GM19240 (cell line): ENCODE measurements around the gene CFAP46.
"Not testable (repeated sequence)": the region's sequence is repeated elsewhere in the genome, so short reads cannot be mapped to it uniquely, and the experiment has no call there.

Experiments used
- DNase-seq: peaks from one replicate; pipeline ENCODE4 v3.0.0; 2011; ENCODE audit warnings: low spot score; ENCODE audit not compliant: insufficient read length

The CFAP46 gene

DNA sequence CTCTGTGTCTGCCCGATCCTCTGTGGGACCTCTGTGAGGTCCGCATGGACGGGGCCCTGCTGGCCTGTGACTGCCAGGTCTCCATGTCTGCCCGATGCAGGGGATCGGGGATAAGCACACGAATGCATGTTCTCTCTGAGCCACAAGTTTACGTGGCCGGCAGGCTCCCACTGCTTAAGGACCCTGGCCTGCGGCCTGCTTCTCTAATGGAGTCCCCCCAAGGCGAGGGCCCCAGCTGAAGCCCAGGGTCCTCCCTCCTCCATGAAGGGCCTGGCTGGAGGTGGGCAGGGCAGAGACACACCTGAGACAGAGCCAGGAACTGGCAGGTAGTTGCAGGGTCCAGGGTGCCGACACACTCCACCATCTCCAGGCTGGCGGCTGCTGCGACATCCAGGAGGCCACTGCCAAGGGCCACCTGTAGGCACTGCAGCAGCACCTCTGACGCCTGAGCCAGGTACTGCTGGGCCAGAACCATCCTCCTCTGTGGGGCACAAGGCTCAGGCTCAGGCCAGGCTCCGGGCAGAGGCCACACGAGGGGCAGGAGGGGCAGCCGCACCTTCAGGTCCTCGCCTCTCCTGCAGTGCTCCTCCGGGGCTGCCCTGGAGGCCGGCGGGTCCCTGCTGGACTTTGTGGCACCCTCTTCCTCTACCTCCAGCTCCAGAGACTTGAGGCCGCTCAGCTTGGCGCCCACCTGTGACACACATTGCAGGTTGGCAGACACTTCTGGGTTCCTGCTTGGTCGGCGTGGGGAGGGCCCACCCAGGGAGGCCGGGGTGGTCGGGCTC, 95.5 kb downstream of the CFAP46 start:
- DNase-seq, result no peak

DNA sequence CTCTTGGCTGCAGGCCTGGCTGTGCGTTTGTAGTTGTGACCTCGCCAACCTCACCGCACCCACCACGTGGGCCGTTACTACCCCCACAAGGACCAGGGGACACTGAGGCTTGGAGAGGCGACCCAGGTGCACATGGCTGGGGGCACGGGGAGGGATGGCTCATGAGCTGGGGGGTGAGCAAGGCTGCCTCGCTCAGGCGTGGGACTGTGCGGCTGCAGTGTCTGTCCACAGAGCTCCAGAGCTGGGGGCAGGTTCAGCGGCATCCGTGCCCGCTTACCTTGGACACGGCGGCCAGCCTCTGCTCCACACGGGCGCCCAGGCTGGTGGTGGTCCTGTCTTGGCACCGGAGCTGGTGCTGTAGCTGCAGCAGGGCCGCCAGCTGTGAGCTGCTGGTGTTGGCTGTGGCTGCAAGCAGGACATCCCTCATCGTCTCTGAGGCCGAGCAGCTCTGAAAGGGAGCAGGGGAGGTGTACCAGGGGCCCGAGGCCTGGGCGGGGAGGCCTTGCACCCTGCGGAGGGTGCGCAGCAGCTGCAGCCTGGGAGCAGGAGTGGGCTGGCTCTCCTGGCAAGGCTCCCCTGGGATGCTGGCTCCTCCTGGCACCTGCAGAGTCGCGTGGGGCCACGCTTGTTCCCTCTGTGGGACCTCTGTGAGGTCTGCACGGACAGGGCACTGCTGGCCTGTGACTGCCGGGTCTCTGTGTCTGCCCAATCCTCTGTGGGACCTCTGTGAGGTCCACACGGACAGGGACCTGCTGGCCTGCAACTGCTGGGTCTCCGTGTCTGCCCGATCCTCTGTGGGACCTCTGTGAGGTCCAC, 96.4 kb downstream of the CFAP46 start:
- no peak for DNase-seq

DNA sequence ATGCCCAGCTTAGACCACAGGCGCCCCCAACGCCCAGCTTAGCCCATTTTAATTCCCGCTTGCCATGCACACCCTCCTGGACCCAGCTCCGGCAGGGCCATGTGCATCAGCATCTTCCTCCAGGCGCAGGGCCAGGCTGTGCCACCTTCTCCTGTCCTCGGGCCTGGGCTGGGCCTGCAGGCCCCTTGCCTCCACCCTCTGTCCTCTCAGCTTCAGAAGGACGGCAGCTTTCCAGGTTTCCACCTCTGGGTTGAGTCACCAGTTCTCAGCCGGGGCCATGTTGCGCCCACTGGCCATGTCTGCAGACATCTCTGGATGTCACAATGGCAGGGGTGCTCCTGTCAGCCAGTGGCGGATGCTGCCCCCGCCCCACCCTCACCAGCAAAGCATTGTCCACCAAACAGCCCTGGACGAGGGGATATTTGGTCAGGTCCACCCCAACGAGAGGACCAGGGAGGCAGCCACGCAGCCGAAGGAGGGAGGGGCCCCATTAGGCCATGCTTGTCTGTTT, 97.3 kb downstream of the CFAP46 start:
- no peak for DNase-seq

DNA sequence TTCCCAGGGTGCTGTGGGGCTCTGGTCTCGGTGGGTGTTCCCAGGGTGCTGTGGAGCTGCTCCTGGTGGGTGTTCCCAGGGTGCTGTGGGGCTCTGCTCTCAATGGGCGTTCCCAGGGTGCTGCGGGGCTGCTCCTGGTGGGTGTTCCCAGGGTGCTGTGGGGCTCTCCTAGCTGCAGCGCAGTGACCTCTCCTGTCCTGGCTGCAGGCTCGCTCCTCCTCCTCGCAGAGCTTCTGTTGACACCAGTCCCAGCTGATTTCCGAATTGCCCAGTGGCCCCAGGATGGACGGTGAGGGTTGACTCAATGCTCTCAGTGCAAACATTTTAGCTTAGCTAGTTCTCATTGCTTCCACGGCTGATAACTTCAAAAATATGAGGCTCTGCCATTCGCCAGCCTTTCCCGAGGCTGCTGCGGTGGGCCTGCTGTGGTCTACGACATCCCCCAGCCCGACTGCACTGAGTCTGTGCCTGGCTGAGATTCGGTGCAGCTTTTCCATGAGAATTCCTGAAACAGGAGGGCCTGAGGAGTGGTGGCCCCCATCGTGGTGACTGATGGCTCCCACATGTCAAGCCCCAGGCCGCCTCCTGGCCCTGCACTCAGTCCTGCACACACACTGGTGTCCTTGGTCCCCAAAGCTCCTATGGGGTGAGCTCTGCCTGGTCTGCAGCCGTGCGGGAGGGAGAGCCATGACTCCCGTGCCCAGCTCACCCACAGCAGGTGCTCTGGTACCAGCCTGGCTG, 98.1 kb downstream of the CFAP46 start:
- no peak for DNase-seq

DNA sequence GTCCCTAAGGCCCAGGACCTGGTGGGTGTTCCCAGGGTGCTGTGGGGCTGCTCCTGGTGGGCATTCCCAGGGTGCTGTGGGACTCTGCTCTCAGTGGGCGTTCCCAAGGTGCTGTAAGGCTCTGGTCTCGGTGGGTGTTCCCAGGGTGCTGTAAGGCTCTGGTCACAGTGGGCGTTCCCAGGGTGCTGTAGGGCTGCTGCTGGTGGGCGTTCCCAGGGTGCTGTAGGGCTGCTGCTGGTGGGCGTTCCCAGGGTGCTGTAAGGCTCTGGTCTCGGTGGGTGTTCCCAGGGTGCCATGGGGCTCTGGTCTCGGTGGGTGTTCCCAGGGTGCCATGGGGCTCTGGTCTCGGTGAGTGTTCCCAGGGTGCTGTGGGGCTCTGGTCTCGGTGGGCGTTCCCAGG, 99.1 kb downstream of the CFAP46 start:
- not testable (repeated sequence) for DNase-seq

DNA sequence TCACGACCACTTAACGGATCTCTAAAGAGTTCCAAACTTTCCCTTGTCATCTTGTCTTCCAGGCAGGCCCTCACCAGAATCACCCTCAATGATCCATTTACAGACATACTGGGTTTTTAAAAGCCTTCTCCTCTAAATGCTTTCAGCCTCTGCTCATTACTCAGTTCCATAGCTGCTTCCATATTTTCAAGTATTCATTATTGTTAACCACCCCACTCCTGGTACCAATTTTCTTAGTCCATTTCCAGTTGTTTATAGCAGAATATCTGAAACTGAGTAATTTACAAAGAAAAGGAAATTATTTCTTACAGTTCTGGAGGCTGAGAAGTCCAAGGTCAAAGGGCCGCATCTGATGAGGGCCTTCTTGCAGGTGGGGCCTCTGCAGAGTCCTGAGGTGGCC, 100.0 kb downstream of the CFAP46 start:
- DNase-seq, result no peak

DNA sequence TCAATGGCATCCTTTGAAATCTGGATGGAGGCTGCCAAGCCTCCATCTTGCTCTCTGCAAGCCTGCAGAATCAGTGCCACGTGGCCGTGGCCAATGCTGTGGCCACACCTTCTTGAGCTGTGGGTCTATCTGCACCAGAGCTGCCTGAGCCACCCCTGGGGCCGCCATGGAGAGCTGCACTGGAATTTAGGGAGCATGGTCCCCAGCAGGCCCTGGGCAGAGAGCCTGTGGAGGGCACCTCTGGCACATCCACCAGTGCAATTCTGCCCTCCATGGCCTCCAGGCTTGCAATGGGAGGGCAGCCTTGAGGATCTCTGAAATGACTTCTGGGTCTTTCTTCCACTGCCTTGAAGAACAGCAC, 100.8 kb downstream of the CFAP46 start:
- no peak for DNase-seq

DNA sequence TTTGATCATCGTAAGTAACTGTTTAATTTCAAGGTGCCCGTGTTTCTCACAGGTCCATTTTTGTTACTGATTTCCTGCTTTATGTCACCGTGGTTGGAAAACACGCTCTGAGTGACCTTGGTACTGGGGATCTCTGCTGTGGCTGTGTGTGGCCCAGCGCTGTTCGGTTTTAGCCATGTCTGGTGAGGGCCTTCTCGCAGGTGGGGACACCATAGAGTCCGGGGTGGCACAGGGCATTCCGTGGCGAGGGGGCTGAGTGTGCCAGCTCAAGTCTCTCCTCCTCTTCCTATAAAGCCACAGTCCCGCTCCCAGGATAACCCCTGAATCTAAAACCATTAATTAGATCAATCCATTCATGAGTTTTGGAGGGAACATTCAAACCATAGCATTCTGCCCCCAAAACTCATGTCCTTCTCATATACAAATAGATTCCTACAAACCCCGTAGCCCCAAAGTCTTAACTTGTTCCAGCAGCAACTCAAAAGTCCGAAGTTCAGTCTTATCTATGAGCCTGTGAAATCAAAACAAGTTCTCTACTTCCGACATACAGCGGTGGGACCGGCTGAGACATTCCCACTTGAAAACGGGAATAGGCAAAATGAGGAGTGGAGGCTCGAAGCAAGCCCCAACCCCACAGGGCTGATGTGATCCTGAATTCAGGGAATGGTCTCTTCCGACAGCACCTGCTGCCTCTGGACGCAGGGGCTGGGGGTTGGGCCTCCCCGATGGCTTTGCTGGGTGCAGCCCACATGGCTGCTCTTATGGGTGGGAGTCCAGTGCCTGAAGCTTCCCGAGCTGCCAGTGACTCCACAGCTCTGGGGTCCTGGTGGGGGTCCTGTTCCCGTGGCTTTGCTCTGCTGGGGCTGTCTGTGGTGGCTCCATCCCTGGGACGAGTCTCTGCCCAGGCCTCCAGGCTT, 101.4 kb downstream of the CFAP46 start:
- DNase-seq, result no peak

DNA sequence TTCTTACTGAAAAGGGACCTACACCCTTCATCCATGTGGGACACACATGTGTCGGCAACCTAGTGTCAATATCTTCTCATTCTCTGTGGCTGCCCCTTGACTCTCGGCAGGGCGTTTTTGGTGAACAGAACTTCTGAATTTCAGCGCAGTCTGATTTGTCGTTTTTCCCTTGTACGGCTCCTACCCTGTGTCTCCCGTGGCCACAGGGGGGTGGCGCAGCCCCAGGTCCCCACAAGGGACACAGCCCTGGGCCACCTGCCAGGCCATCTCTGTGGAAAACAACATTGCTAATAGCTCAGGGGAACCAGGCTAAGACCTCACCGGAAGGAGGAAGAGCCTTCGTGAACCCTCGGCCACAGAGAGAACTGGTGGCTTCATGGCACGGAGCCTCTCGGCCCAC, 103.3 kb downstream of the CFAP46 start:
- DNase-seq, result no peak

DNA sequence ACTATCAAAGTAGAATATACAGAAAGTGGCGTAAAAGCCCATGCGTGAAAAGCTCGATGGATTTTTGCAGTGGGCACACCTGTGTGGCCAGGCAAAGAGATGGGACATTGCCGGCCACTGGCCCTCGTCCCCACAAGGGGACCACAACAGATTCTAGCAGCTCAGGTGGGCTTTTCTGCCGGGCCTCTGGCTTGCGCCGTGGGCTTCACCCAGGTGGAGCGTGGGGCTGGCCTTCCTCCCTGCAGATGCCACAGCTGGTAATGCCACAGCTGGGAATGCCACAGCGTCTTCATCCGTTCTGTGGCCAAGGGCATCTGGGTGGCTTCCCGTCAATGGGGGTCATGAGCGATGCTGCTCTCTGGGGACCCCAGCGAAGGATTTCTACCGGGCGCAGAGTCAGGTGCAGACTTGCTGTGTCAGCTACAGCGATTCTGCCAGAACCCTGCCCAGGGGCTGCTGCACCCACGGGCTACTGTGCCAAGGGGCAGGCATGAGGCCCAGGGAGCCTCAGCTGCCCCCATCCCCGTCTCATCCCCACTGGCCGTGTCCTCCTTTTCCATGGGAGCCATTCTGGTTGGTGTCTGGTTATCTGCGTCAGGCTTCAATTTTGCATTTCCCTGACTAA, 103.9 kb downstream of the CFAP46 start:
- no peak for DNase-seq

DNA sequence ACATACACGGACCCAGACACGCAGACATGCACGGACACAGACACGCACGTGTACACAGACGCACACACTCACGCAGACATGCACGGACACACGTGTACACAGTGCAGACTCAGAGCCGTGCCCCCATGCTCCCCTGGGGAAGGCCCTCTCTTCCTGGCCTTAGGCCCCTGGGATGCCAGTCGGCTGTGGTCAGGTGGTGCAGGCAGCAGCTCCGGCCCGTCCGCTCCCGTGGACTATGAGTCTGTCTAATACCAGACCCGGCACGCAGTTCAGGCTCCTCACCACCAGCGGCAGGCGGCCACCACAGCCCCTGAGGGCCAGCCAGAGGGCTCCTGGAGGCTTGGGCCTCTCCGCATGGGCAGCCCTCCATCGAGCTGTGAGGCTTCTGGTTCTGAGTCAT, 104.5 kb downstream of the CFAP46 start:
- no peak for DNase-seq

DNA sequence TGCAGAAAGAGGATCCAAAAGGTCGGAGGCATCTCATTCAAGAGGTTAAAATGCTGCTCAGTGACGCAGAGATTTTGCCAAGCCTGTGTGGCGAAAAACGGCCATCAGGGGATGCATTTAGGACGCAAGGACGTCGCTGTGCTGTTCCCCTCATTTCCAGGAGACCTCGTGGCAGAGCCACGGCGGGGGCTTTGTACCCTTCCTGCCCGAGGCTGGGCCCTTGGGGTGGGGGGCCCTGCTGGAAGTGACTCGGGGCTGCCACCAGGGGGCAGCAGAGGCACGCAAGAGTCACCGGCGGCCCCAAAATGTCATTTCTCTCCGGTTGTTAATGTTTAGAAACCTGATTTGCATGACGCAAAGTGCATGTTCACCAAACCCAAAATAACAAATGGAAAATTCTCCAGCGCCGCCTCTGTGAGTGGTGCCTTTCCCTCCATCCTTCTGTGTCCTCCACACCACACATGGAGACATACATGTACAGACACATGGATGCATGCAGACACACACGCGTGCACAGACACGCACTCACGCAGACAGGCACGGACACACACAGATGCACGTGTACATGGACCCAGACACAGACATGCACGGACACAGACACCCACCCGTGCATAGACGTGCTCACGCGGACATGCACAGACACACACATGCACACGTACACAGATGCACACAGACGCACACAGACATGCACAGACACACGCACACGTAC, 105.4 kb downstream of the CFAP46 start:
- no peak for DNase-seq

DNA sequence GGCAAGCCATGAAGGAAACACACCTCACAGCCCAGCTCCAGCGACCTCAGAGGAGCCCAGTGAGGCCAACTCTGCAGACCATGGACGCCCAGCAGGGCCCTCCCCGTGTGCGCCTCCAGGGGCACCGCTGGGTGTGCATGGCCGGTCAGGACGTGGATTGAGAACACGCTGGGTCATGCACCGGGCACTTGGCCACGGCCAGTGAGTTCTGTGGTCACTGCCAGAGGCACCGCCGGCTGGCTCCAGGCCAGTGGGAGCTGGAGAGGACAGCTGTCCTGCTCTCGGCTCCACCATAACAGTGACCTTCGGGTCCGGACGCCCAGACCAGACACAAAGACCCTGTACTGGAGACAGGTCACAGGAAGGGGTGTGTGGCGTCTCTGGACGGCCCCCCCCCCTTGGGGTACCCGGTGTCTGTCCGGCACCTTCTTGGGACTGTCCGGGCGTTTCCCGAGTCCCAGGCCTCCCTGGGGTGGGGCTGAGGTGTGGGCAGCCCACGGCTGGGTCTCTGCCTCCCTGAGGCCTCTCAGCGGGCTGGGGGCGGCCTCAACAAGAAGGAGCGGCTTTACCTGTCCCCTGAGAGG, 106.0 kb downstream of the CFAP46 start:
- DNase-seq, result no peak

DNA sequence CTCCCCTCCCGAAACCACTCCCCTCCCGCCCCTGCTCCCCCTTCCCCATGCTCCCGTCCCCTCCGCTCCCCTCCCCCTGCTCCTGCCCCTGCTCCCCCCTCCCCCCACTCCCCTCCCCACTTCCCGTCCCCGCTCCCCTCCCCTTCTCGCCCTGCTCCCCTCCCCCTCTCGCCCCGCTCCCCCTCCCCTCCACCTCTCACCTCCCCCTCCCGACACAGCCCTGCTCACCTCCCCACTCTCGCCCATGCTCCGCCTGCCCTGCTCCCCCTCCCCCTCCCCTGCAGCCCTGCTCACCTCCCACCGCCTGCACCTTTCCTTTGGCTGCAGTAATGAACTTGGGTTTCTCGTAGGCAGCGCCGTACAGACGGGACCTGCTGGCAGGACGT, 106.5 kb downstream of the CFAP46 start:
- DNase-seq, result no peak

DNA sequence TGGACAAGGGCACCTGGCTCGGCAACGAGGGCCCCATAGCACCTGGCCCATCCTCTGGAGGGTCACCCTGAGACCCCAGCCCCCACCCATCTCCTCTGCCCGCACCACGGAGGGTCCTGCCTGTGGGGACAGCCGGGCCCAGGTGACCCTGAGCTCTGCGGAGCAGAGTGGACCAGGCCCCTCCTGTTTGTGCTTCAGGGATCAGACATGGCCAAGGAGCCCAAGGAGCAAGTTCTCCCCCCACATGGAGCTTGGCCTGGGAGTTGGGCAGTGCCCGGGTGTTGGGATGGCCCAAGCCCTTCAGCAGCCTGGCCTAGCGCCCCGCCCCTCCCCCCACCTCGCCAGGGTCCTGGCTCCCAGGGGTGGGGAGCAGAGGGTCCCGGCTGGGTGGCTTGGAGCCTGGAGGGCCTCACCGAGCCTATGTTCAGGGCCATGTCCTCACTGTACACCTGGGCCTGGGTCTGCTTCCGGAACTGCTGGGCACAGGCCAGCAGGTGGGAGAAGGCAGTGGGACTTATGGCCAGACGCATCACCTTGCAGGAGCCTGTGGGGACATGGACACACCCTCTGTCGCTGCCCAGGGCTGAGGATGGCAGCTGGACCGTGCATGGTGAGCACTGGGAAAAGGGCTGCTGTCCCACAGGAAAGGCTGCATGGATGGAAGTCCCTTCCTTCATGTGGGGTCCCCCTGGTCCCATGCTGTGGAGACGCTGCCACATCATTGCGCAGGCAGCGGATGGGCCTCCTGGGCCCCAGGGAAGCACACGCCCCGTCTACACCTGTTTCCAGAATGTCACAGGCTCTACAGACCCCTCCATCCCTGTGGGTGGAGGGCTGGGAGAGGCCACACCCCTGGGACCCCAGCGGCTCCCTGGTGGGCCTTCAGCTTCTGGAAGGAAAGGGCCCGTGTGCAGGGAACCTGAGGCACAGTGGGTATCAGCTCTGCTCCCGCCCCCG, 107.2 kb downstream of the CFAP46 start:
- DNase-seq, result no peak

DNA sequence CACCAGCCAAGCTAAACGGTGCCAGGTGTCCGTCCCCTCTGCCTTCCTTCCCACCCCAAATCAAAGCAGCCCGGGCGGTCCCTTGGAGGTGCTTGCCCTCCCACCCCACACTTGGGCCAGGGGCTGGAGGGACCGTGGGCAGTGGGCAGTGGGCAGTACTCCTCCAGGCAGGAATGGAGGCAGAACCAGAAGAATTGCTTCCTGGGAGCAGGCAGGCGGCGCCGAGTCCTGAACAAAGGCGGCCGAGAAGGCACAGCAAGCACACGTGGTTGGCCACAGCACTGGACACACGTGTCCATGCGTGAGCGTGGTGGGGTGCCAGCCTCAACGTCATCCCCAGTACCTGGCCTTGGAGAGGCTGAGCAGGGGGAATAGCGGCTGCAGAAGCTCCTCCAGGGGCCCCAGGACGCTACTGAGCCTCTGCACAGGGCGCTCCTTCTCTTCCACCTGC, 108.0 kb downstream of the CFAP46 start:
- DNase-seq, result no peak

DNA sequence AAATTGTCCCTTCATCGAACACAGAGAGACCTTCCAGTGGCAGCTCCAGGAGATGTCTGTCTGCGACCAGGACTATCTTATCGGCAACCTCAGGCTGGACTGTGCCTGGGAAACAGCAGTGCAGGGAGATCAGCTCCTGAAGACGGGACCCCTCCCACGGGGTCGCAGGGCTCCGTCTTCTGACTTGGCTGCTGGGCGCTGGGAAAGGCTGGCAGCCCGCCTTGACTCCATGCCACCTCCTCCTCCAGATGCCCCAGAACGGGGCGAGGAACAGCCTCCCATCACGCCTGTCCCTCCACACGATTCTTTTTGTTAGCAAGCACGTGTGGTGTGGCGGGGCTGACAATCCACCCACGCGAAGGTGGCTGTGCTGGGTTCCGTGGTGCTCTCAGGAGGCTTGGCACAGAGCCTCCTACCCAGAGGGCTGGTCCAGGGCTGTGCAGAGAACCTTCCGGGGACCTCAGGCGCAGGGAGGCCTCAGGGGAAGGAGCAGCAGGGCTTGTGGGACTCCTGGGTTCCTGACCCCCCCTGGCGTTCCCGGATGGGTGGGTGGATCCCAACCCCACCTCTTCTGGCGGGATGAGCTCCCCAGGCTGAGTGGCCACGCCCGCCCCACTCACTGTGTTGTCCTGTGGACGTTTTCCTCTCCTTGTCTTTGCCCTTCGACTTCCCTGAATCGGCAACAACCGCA, 108.8 kb downstream of the CFAP46 start:
- DNase-seq, result no peak
